Heart right ventricle (tissue), 16 donors: ENCODE measurements around the gene CACNA1C. TPM values are rescaled to one million over a fixed set of nuclear protein-coding genes. Genes with fewer than 3 reads are reported as not detected.

Experiments
- ATAC-seq, 8 donors: fragments of 200-7000 bp; cut with Tn5 transposase; one replicate each; pipeline ENCODE4 v1.9.1; 2020; ENCODE audit warnings: mild to moderate bottlenecking in 8 of 8, moderate library complexity in 8 of 8, moderate number of reproducible peaks in 1 of 8
- DNase-seq, 2 donors: peaks; one replicate each; pipeline ENCODE4 v3.0.0-alpha.2; 2020
- H3K27ac ChIP-seq, 10 donors: fragments of 200-600 bp; sonication (generic) in 2 of 10; one replicate each; pipeline versions ENCODE4 v1.5.0 to v1.8.0; 2020 to 2022; ENCODE audit warnings: mild to moderate bottlenecking in 3 of 10
- H3K27me3 ChIP-seq, 7 donors: fragments of 200-600 bp; one replicate each; pipeline ENCODE4 v1.8.0; 2021 to 2022; ENCODE audit warnings: mild to moderate bottlenecking in 2 of 7
- H3K36me3 ChIP-seq, 9 donors: fragments of 200-600 bp; sonication (generic) in 1 of 9; one replicate each; pipeline versions ENCODE4 v1.5.0 to v1.8.0; 2020 to 2022; ENCODE audit warnings: mild to moderate bottlenecking in 2 of 9
- H3K4me1 ChIP-seq, 9 donors: fragments of 200-600 bp; sonication (generic) in 1 of 9; one replicate each; pipeline versions ENCODE4 v1.5.0 to v1.8.0; 2020 to 2022; ENCODE audit warnings: mild to moderate bottlenecking in 4 of 9
- H3K4me3 ChIP-seq, 10 donors: fragments of 200-600 bp; sonication (generic) in 2 of 10; one replicate each; pipeline versions ENCODE4 v1.5.0 to v1.8.0; 2020 to 2022; ENCODE audit warnings: mild to moderate bottlenecking in 7 of 10, moderate library complexity in 2 of 10
- H3K9me3 ChIP-seq, 11 donors: fragments of 200-600 bp in 10 of 11; sonication (generic) in 2 of 11; one replicate each; pipeline versions ENCODE4 v1.5.0 to v1.8.0; 2013 to 2022; ENCODE audit warnings: mild to moderate bottlenecking in 2 of 11, control low read depth in 1 of 11, moderate library complexity in 1 of 11
- WGBS, 2 donors: extraction: QIAGEN DNeasy Blood & Tissue Kit; methylation state at CpG; one replicate each; pipeline ENCODE4 v1.1.7; 2013; ENCODE audit warnings: inconsistent platforms in 1 of 2; 5-methylcytosine and 5-hydroxymethylcytosine counted together
- intact Hi-C, 10 donors: fragments of 100-400 bp; cut with DNase I; formaldehyde crosslinking; loops; one replicate each; pipeline versions ENCODE4 v1.11.1 to v1.14.2; 2022
- polyA plus RNA-seq, 2 donors: library from polyadenylated mRNA; stranded (reverse); fragments of 200-250 nt; gene quantifications; one replicate each; pipeline ENCODE4 v1.2.3, GENCODE V29; 2013
- total RNA-seq, 10 donors: library from RNA; stranded (reverse); fragmentation: NEBNext Ultra II Directional in 3 of 10; extraction: Animal tissue kit (Norgen Biotek cat#: 25700) in 3 of 10; gene quantifications; one replicate each; pipeline versions ENCODE4 v1.2.1 to v1.2.4, GENCODE V29; 2021 to 2023
- TF ChIP-seq, protein P1 (sequence below), 9 donors: fragments of 200-600 bp; sonication (generic) in 2 of 9; IDR thresholded peaks; one replicate each; pipeline versions ENCODE4 v1.5.0 to v1.8.0; 2021 to 2022; ENCODE audit warnings: antibody characterized with exemption in 9 of 9, mild to moderate bottlenecking in 5 of 9, moderate library complexity in 1 of 9
- donor health status: Arrhythmogenic right ventricular cardiomyopathy.
- donor health status: ischemic (EF 13 %, LVEDD 7.1; RV severe dilation, severe dysfunction).
- donor health status: healthy with polysubstance abuse.
- donor health status: DM: no; HTN: yes; CAD: no.
- donor health status: DM: no; HTN: no; CAD: no.
- donor health status: ischemic (EF 25% LVEDD 6.9; RV normal size, moderate dysfunction).
- donor health status: ischemic (EF 25% LVEDD 5.7; RV mildly dilated, moderate dysfunction).
- donor health status: healthy.
- donor health status: DM: yes; HTN: yes; CAD: no.
- donor health status: Ischemic cardiomyopathy.
- donor health status: ischemic (EF 35%, LVEDD 5.7; RV mildly dilated, moderate dysfunction).
- donor health status: nonischemic (EF 11% LVEDD 7.7; RV severe dilation, severe dysfunction).
- donor health status: DM: yes; HTN: yes; CAD: no.
- donor health status: PGD.
- donor health status: ischemic (EF 29% LVEDD 5.4; RV normal size, mild dysfunction).
- donor health status: nonischemic (EF 23%, LVEDD 6.1; RV moderate dilation, normal function).

Gene CACNA1C
- total and polyA plus RNA-seq, 12 donors, result 19.1 to 222 (median 183) TPM

DNA sequence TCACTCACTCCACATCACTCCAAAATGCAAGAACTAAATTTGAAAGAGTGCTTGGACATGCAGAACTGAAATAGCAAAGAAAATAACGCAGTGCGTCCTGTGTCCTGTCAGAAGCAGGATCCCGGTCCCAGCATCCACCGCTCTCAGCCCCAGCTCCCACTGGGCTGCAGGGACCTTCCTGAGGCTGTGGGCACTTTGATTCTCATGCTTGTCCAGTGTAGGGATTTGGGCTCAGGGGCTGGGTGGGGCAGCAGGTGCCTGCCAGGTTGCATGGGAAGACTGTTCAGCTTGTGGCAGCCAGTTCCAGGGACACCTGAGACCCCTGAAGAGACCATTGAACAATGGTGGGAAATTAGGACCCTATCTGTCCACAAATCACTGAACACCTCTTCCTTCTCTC, 602.0 kb downstream of the CACNA1C start:
- Histone ChIP-seq H3K36me3 (peaks cover 0 to 90% (median 43%) of the 10 kb centered on the region in 9 donors), H3K27ac (no peak overlapping the region), H3K9me3 (no peaks in the 10 kb centered on the region), H3K27me3 (no peaks in the 10 kb centered on the region), H3K4me1 (no peaks in the 10 kb centered on the region), H3K4me3 (no peak overlapping the region)
- TF ChIP-seq, protein P1, sequence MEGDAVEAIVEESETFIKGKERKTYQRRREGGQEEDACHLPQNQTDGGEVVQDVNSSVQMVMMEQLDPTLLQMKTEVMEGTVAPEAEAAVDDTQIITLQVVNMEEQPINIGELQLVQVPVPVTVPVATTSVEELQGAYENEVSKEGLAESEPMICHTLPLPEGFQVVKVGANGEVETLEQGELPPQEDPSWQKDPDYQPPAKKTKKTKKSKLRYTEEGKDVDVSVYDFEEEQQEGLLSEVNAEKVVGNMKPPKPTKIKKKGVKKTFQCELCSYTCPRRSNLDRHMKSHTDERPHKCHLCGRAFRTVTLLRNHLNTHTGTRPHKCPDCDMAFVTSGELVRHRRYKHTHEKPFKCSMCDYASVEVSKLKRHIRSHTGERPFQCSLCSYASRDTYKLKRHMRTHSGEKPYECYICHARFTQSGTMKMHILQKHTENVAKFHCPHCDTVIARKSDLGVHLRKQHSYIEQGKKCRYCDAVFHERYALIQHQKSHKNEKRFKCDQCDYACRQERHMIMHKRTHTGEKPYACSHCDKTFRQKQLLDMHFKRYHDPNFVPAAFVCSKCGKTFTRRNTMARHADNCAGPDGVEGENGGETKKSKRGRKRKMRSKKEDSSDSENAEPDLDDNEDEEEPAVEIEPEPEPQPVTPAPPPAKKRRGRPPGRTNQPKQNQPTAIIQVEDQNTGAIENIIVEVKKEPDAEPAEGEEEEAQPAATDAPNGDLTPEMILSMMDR (IDR thresholded peaks at IDR 0.05), result no peak
- DNase-seq (no peak), ATAC-seq (no peak)
- 66% methylated on average over 4 of the region's 4 CpGs for WGBS, 2 donors
- intact Hi-C loops, result no loop called here

DNA sequence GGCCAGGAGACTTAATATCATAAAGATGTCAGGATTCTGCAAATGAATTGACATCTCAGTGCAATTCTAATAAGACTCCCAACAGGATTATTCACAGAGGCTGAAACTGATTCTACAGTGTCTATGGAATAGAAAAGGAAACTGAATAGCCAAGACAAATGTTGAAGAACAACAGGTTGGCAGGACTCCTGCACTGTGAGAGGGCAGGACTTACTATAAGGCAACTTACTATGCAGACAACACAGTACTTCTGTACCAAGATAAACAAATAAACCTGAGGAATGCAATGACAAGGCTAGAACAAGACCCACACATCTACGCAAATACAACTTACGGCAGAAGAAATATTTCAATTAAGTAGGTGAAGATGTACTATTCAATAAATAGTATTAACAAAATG, 609.7 kb downstream of the CACNA1C start:
- H3K36me3 ChIP-seq, result peaks cover 0 to 98% (median 54%) of the 10 kb centered on the region in 9 donors
- H3K4me1 ChIP-seq, result no peaks in the 10 kb centered on the region
- H3K4me3 ChIP-seq, result no peak overlapping the region
- DNase-seq (no peak), ATAC-seq (no peak)
- no peak overlapping the region for H3K27ac ChIP-seq
- TF ChIP-seq, protein P1 (IDR thresholded peaks at IDR 0.05), result no peak
- H3K9me3 ChIP-seq, result no peaks in the 10 kb centered on the region
- intact Hi-C loops, result no loop called here
- WGBS, 2 donors, result 97% methylated on average over 2 of the region's 2 CpGs
- no peaks in the 10 kb centered on the region for H3K27me3 ChIP-seq

DNA sequence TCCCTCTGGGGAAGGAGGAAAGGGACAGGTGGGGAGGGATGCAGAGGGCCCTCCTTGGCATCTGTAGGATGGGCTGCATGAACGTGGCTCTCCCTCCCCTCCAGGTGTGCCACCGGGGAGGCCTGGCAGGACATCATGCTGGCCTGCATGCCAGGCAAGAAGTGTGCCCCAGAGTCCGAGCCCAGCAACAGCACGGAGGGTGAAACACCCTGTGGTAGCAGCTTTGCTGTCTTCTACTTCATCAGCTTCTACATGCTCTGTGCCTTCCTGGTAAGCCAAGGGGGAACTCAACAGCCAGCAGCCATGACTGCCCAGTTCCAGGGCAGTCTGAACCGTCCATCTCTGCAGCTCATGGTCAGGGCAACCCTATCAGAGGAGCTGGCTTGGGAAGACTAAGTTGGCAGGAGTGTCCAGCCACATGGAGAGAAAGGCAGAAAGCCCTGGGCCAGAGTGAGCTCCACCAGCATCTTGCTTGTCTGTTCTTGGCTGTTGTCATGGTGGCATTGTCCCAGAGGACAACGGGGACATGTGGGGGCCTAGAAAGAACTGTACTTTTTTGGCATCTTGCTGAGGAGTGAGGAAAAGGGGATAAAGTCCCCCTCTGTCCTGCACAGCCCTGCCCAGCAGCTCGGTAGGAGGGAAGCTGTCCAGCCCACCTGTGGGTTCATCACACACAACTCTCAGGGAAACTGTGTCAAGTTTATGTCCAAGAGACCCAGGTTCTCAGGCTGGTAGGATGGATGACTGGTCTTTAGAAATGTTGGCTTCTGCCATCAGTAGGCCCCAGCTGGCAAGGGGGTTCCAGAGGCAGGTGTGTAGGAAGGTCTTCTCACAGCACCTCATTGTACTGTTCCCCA, 612.2 kb downstream of the CACNA1C start:
- Histone ChIP-seq H3K27me3 (no peaks in the 10 kb centered on the region), H3K4me3 (no peak overlapping the region), H3K9me3 (no peaks in the 10 kb centered on the region), H3K36me3 (peaks cover 0 to 98% (median 52%) of the 10 kb centered on the region in 9 donors), H3K4me1 (no peaks in the 10 kb centered on the region), H3K27ac (no peak overlapping the region)
- DNase-seq (no peak), ATAC-seq (peak in 1 of 8 donors; percentile 30)
- WGBS, 2 donors, result 89 to 94% methylated on average over 7 of the region's 7 CpGs
- TF ChIP-seq, protein P1 (IDR thresholded peaks at IDR 0.05), result no peak
- intact Hi-C loops, result no loop called here

DNA sequence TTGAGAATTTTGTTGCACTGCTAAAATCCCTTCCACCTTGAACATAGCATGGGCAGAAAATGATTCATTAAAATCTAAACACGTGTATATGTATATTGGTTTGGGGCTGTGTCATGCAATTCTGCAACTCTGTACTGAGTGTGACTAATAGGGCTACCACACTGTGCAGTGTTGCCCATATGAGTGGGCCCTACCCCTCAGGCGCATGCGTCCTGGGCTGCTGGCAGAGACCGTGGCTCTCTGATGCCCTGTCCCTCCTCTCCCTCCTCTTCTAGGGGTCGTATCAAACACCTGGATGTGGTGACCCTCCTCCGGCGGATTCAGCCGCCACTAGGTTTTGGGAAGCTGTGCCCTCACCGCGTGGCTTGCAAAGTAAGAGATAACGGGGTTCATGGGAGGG, 613.6 kb downstream of the CACNA1C start:
- intact Hi-C loops, result no loop called here
- no peaks in the 10 kb centered on the region for H3K4me1 ChIP-seq
- no peaks in the 10 kb centered on the region for H3K27me3 ChIP-seq
- H3K36me3 ChIP-seq, result peaks cover 0 to 100% (median 55%) of the 10 kb centered on the region in 9 donors
- H3K4me3 ChIP-seq, result no peak overlapping the region
- no peak for DNase-seq
- no peak for ATAC-seq
- H3K9me3 ChIP-seq, result no peaks in the 10 kb centered on the region
- TF ChIP-seq, protein P1 (IDR thresholded peaks at IDR 0.05), result no peak
- H3K27ac ChIP-seq, result no peak overlapping the region
- WGBS, 2 donors, result 85 to 91% methylated on average over 11 of the region's 11 CpGs
